ENCODE measurements around the gene RPS6KA2. TPM values are rescaled to one million over a fixed set of nuclear protein-coding genes. Genes with fewer than 3 reads are reported as not detected.

Gene RPS6KA2
- total and polyA plus RNA-seq, 4 donors = 23.8 to 34.6 (median 31.6) TPM

DNA sequence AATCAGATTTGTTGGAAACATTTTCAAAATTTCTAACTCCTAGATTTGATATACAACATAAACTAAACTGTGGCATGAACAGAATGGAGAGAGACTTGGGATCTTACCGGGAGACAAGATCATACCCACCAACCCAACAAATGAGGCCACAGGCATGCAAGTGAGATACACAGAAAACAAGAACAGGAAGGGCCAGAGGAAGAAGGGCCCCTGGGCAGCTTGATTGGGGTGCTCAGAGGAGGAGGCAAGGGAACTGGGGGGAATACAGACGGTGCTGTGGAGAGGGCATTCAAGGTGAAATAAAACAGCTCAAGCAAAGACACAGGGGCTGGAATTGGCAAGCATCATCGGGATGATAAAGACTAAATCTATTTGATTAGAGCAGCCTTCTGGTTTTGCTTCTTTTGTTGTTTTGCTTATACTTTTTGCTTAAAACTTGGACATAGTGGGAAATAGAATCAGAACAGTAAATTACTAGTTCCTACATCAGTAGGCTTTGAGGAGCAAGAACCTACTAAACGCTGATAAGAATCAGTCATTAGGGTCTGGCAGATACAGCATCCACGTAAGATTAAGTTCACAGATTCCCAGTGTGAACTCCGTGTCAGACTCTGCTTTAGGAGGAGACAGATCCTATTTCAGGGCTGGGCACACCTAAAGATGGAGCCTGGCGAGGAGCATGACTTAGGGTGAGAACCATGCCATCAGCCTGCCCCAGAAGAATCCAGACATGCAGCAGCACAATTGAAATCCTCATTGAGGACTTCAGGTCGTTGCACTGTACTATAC lies 37.1 kb downstream of the RPS6KA2 start:
- Histone ChIP-seq H3K36me3 (ENCODE audit: control insufficient read depth, insufficient read depth, low read length) (no peaks in the 10 kb centered on the region), H3K4me1 (ENCODE audit: control insufficient read depth, insufficient read depth, low read length) (peaks cover 14% of the 10 kb centered on the region), H3K27me3 (ENCODE audit: control insufficient read depth, insufficient read depth, low read length) (no peaks in the 10 kb centered on the region), H3K4me3 (ENCODE audit: low read depth, low read length) (no peak overlapping the region), H3K9me3 (ENCODE audit: control insufficient read depth, insufficient read depth, low read length) (no peaks in the 10 kb centered on the region), H3K27ac (ENCODE audit: low read depth, low read length) (no peak overlapping the region)
- no peak for DNase-seq (ENCODE audit: low read depth in 4 of 6, low spot score in 6 of 6)
- WGBS (ENCODE audit: insufficient coverage) = 84% methylated on average over 6 of the region's 8 CpGs

DNA sequence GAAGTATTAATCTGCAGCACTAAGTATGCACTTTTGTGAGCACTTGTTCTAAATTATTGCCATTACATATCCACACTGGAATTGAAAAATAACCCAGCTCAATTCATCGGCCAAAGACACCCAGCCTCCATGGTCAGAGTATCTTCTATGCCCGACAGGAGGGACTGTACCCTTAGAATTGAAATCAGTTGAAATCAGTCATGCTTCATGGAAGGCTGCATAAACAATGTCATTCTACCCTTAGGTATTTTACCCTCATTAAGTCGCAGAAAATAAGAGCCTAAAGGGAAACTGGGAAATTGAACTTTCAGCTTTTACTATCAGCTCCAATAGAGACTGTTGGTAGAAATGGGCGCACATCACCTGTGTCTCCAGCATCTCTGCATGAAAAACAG lies 37.7 kb downstream of the RPS6KA2 start:
- WGBS (ENCODE audit: insufficient coverage) = no CpG with 5 or more reads among the region's 4 CpGs
- H3K27ac ChIP-seq (ENCODE audit: low read depth, low read length) = no peak overlapping the region
- peak in 1 of 6 donors; percentile 34 for DNase-seq (ENCODE audit: low read depth in 4 of 6, low spot score in 6 of 6)
- H3K36me3 ChIP-seq (ENCODE audit: control insufficient read depth, insufficient read depth, low read length) = no peaks in the 10 kb centered on the region
- no peak overlapping the region for H3K4me3 ChIP-seq (ENCODE audit: low read depth, low read length)
- H3K9me3 ChIP-seq (ENCODE audit: control insufficient read depth, insufficient read depth, low read length) = no peaks in the 10 kb centered on the region
- no peaks in the 10 kb centered on the region for H3K27me3 ChIP-seq (ENCODE audit: control insufficient read depth, insufficient read depth, low read length)
- H3K4me1 ChIP-seq (ENCODE audit: control insufficient read depth, insufficient read depth, low read length) = peaks cover 14% of the 10 kb centered on the region

DNA sequence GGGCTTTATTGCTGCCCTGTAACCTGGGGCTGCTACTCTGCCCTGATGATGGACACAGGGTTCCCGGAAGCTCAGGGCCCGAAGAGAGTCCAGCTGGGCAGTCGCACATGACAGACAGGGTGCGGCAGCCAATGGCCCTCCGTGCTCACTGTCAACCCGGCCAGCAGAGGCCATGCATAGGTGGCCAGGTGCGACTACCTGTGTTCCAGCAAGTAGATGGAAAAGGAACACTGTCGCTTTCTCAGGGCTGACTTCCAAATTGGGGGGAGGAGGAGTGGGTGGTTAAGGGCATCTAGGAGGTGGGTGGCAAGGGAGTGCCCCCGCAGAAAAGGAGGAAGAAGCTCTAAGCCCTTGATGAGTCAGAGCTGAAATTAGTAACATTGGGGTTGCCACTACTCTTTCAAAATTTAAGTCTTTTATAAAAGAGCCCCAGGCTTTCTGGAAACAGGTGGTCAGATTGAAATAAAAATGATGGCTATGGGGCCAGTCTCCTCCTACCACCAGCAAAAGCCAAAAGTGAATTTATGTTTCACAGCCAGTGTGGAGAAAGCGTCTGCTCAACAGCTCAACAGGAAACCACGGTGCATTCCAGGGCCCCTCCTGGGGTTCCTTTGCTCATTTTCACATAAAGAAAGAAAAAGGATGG lies 38.2 kb downstream of the RPS6KA2 start:
- Histone ChIP-seq H3K4me1 (ENCODE audit: control insufficient read depth, insufficient read depth, low read length) (peaks cover 14% of the 10 kb centered on the region), H3K27ac (ENCODE audit: low read depth, low read length) (no peak overlapping the region), H3K9me3 (ENCODE audit: control insufficient read depth, insufficient read depth, low read length) (no peaks in the 10 kb centered on the region), H3K4me3 (ENCODE audit: low read depth, low read length) (no peak overlapping the region), H3K36me3 (ENCODE audit: control insufficient read depth, insufficient read depth, low read length) (no peaks in the 10 kb centered on the region), H3K27me3 (ENCODE audit: control insufficient read depth, insufficient read depth, low read length) (no peaks in the 10 kb centered on the region)
- 84% methylated on average over 8 of the region's 11 CpGs for WGBS (ENCODE audit: insufficient coverage)
- no peak for DNase-seq (ENCODE audit: low read depth in 4 of 6, low spot score in 6 of 6)

DNA sequence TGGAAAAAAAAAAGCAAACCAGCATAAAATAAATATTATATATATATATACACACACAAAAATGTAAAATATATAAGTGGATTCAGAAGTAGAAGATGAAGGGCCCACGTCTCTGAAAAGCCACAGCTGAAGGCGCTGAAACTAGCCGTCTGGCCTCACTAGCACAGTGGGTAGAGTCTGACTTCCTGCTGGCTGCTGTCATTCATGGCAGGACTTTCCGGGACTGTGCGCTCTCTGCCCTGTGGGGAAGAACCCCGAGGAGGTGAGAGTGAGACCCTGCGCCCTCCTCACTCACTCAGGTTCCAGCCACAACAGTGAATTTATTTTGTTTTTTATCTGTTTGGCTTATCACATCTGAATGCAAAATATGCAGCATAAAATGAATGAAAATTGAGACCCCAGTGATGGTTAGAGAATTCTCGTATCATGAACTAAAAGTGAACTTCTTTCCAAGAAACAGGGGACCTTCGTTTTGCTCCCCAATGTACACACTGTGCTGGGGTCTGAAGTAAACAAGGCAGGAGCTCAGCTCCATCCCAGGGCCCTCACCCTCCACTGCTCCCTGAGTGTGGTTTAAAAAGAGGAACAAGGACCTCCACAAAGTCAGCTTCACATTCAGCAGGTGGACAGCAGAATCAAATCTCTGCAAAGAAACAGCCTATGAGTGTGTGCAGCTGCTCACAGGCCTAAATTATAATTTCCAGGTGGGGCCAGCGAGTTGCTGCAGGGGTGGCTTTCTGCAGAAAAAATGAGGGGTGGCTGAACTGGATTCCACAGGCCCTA lies 39.2 kb downstream of the RPS6KA2 start:
- no peak overlapping the region for H3K27ac ChIP-seq (ENCODE audit: low read depth, low read length)
- H3K36me3 ChIP-seq (ENCODE audit: control insufficient read depth, insufficient read depth, low read length) = no peaks in the 10 kb centered on the region
- peaks cover 14% of the 10 kb centered on the region for H3K4me1 ChIP-seq (ENCODE audit: control insufficient read depth, insufficient read depth, low read length)
- 79% methylated on average over 5 of the region's 10 CpGs for WGBS (ENCODE audit: insufficient coverage)
- H3K9me3 ChIP-seq (ENCODE audit: control insufficient read depth, insufficient read depth, low read length) = no peaks in the 10 kb centered on the region
- no peak for DNase-seq (ENCODE audit: low read depth in 4 of 6, low spot score in 6 of 6)
- H3K27me3 ChIP-seq (ENCODE audit: control insufficient read depth, insufficient read depth, low read length) = no peaks in the 10 kb centered on the region
- no peak overlapping the region for H3K4me3 ChIP-seq (ENCODE audit: low read depth, low read length)

DNA sequence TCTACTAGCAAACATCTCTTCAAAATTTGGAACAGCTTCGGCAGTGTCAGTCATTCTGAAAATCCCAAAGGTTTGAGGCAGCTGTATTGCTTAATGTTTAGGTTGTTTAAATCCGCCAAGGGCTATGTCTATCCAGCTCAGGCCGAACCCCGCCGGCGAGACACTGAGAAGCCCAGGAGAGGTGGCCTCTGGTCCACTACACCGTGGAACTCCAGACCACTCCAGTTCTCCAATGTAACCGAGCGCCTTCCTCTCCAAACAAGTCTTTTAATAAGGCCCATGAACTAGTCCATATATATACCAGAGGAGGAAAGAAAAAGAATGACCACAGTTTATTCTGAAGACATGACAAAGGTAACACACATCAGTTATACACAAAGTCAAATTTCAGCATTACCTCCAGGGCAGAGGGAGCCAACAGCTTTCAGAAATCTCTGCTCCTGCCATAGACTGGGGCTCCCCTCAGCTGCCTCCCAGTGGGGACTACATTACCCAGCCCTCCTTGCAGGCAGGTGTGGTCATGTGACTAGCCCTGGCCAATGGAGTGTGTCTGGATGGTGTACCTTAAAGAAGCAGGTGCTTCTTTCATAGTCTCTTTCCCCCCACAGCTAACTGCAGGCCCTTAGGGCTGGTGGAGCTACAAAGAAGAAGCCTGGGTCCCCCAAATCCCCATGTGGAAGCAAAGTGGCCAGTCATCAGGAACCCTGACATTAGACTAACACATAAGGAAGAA lies 40.5 kb downstream of the RPS6KA2 start, which contains the start of gene RAMACL:
Gene RAMACL (minus strand): TSS at position 255 of the 733 bp plus-strand sequence. CDS start 201 bp downstream, at position 54.
- peak in 1 of 6 donors; percentile 70 for DNase-seq (ENCODE audit: low read depth in 4 of 6, low spot score in 6 of 6)
- Histone ChIP-seq H3K9me3 (ENCODE audit: control insufficient read depth, insufficient read depth, low read length) (no peaks in the 10 kb centered on the region), H3K27me3 (ENCODE audit: control insufficient read depth, insufficient read depth, low read length) (no peaks in the 10 kb centered on the region), H3K4me1 (ENCODE audit: control insufficient read depth, insufficient read depth, low read length) (peaks cover 17% of the 10 kb centered on the region), H3K27ac (ENCODE audit: low read depth, low read length) (no peak within 1 kb of the TSS), H3K4me3 (ENCODE audit: low read depth, low read length) (no peak within 1 kb of the TSS), H3K36me3 (ENCODE audit: control insufficient read depth, insufficient read depth, low read length) (no peaks in the 10 kb centered on the region)
- WGBS (ENCODE audit: insufficient coverage) = 94% methylated on average over 7 of the region's 9 CpGs

DNA sequence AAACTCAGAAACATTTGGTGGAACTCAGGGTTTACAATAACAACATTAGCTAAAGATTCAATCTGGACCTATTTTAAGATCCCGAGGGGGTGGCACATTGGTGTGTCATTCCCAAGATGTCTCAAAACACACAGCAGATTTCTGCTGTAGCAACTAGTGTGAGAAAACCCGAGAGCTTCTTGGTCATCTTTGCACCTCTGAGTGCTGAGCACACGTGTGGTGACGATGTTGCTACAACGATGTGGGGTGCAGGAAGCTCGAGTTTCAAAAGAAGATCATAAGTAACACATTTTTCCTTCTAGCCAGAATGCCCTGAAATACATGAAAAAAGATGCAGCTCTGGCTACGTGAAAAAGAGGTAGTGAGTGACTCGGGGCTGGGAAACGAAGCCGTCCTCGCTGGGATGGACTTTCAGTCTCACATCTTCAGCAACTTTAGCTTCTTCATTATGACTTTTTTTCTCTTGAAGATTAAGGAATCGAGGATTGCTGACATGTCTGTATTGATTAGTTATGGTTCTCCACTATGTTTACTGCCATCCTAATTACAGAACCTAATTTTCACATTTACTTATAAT lies 42.1 kb downstream of the RPS6KA2 start:
- DNase-seq (ENCODE audit: low read depth in 4 of 6, low spot score in 6 of 6) = no peak
- no peaks in the 10 kb centered on the region for H3K36me3 ChIP-seq (ENCODE audit: control insufficient read depth, insufficient read depth, low read length)
- WGBS (ENCODE audit: insufficient coverage) = 93% methylated on average over 3 of the region's 12 CpGs
- H3K4me3 ChIP-seq (ENCODE audit: low read depth, low read length) = no peak overlapping the region
- no peaks in the 10 kb centered on the region for H3K27me3 ChIP-seq (ENCODE audit: control insufficient read depth, insufficient read depth, low read length)
- H3K27ac ChIP-seq (ENCODE audit: low read depth, low read length) = no peak overlapping the region
- peaks cover 19% of the 10 kb centered on the region for H3K4me1 ChIP-seq (ENCODE audit: control insufficient read depth, insufficient read depth, low read length)
- no peaks in the 10 kb centered on the region for H3K9me3 ChIP-seq (ENCODE audit: control insufficient read depth, insufficient read depth, low read length)

DNA sequence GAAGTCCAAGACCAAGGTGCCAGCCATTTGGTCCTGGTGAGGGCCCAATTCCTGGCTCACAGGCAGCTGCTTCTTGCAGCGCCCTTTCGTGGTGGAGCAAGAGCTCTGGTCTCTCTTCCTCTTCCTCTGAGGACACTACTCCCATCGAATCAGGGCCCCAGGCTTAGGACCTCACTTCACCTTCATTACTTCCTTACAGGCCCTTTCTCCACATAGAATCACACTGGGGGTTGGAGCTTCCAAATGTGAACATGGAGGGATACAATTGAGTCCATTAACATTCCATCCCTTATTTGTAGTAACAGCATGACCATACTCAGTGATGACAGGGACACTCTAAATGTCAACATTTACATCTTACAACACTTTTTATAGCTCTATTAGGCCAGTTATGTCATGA lies 42.9 kb downstream of the RPS6KA2 start:
- WGBS (ENCODE audit: insufficient coverage) = 100% methylated on average over 2 of the region's 3 CpGs
- Histone ChIP-seq H3K36me3 (ENCODE audit: control insufficient read depth, insufficient read depth, low read length) (no peaks in the 10 kb centered on the region), H3K4me3 (ENCODE audit: low read depth, low read length) (no peak overlapping the region), H3K9me3 (ENCODE audit: control insufficient read depth, insufficient read depth, low read length) (no peaks in the 10 kb centered on the region), H3K27me3 (ENCODE audit: control insufficient read depth, insufficient read depth, low read length) (no peaks in the 10 kb centered on the region), H3K27ac (ENCODE audit: low read depth, low read length) (no peak overlapping the region), H3K4me1 (ENCODE audit: control insufficient read depth, insufficient read depth, low read length) (peaks cover 19% of the 10 kb centered on the region)
- DNase-seq (ENCODE audit: low read depth in 4 of 6, low spot score in 6 of 6) = no peak

- no peaks in the 10 kb centered on the region for H3K27me3 ChIP-seq (ENCODE audit: control insufficient read depth, insufficient read depth, low read length)
- no peaks in the 10 kb centered on the region for H3K36me3 ChIP-seq (ENCODE audit: control insufficient read depth, insufficient read depth, low read length)
- no peaks in the 10 kb centered on the region for H3K9me3 ChIP-seq (ENCODE audit: control insufficient read depth, insufficient read depth, low read length)
- no peak for DNase-seq (ENCODE audit: low read depth in 4 of 6, low spot score in 6 of 6)
- WGBS (ENCODE audit: insufficient coverage) = 93% methylated on average over 12 of the region's 15 CpGs
- no peak overlapping the region for H3K27ac ChIP-seq (ENCODE audit: low read depth, low read length)
- H3K4me1 ChIP-seq (ENCODE audit: control insufficient read depth, insufficient read depth, low read length) = peaks cover 15% of the 10 kb centered on the region
- H3K4me3 ChIP-seq (ENCODE audit: low read depth, low read length) = no peak overlapping the region
Observed at GRCh38 chr6:166583230-166583965, 43.7 kb downstream of the RPS6KA2 start.

All from spinal cord (tissue), 10 donors.